CD4-positive, alpha-beta T cell treated with Interleukin-4 for 1 hour (primary cell): Measurements from ENCODE around the gene MEOX1.

ENCODE experiments used
- DNase-seq, 2 donors: peaks; one replicate each; pipeline ENCODE4 v3.0.0-alpha.2; 2020 to 2022

The MEOX1 gene

DNA sequence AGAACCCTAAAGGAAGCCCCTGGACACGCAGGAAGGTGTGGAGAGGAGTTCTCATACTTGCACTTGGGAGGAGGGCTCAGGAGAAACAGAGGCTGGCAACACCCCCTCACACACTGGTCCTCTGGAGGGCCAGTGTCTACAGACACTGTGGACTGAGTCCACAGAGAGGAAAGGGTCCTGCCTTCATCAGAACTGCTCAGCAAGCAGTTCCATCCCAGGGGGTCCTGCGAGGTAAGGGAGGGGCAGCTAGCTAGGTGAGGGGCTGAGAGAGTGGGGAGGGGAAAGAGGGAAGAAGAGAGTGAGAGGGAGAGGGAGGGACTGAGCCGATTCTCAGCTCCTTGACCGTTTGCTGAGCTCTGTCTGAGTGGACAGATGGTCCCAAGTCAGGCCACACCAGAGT lies 17.7 kb upstream of the MEOX1 start:
- DNase-seq, result no peak

DNA sequence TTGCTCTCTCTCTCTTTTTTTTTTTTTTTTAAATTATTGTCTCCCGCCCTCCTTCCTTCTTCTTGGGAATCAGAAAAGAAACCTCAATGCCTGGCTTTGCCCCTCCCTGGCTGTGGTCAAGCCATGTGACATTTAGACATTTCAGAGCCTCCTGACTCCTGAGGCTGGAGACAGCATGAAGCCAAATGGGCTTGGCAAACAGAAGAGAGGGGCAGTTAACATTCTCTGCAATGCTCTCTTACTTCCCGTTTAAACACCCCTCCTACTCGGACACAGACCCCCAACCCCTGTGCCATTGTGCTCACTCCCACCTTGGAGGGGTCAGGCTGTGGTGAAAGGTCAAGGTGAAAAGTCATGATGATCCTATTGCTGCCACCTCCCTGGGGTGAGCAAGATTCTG lies 14.7 kb upstream of the MEOX1 start:
- DNase-seq, result no peak

GRCh38 chr17:43674394-43674793 lies 12.7 kb upstream of the MEOX1 start:
- DNase-seq, result no peak

- DNase-seq, result peak; percentile 61 to 69
These were observed 12.0 kb upstream of the MEOX1 start for GRCh38 chr17:43673516-43674323.

DNA sequence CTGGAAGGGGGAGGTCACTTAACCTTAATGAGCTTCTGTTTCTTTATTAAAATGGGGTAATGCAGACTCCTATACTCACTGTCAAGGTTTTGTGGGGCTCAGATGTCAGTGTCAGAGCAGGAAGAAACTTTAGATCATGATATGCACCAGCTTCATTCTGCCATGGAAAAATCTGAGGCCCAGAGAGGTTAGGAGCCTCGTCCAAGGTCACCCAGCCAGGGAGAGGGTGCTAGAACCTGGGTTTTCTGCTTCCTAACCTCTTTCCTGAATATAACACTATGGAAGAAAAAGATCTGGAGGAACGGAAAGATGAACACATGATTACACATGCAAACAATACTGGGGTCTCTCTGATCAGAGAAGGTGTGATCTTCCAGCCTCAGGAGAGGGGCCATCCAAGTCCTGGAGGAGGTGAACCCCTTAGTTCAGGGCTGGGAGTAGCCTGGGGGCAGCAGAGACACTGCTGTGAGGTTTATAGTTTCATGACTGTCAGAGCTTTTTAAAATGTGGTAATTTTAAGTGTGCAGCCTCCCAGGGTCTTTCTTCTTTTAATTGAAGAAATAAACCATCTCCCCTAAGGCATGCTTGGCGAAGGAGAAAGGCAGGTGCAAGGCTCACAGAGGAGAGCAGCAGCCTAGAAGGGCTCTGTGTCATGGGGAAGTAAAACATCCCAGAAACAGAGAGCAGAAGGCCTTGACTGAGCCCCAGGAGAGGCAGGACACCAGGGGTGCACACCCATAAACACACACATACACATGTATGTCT lies 10.2 kb upstream of the MEOX1 start:
- no peak for DNase-seq

- no peak for DNase-seq
These were observed 9.4 kb upstream of the MEOX1 start for GRCh38 chr17:43671031-43671692.

DNA sequence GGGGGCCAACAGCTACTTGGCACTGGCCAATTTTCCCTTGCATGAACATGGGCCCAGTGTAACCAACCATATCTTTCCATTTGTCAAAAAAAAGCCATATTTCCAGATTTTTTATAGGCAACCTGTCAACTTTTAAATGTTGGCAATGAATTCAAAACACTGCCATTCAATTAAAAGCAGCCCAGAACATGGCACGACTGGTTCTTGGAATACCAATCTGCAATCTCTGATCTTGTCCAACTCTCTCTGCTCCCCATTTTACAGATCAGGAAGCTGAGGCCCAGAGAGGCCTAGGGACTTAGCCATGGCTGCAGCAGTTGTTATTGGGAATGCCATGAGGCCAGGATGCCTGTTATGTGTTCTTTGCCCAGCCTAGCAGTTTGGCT lies 8.9 kb upstream of the MEOX1 start:
- no peak for DNase-seq

GRCh38 chr17:43669971-43670644 lies 8.4 kb upstream of the MEOX1 start:
- DNase-seq, result no peak

GRCh38 chr17:43667947-43668348 lies 6.2 kb upstream of the MEOX1 start:
- no peak for DNase-seq

- no peak for DNase-seq
These were observed 5.8 kb upstream of the MEOX1 start for GRCh38 chr17:43667506-43667905.

DNA sequence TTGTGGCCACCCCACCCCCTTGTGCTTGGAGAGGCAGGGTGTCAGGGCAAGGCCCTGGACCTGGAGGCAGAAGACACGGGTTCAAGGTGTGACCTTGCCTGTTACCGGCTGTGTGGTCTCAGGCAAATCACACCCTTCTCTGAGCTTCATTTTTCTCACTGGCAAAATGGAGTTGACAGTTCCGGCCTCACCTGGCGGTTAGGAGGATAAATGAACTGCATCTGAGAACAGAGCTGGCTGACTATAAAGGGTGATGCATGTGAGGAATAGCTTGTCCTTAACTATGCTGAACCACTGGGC lies 4.2 kb upstream of the MEOX1 start:
- DNase-seq, result no peak

GRCh38 chr17:43665084-43665936 lies 3.6 kb upstream of the MEOX1 start:
- no peak for DNase-seq

- DNase-seq, result no peak
These were observed 2.4 kb upstream of the MEOX1 start for GRCh38 chr17:43664096-43664495.

DNA sequence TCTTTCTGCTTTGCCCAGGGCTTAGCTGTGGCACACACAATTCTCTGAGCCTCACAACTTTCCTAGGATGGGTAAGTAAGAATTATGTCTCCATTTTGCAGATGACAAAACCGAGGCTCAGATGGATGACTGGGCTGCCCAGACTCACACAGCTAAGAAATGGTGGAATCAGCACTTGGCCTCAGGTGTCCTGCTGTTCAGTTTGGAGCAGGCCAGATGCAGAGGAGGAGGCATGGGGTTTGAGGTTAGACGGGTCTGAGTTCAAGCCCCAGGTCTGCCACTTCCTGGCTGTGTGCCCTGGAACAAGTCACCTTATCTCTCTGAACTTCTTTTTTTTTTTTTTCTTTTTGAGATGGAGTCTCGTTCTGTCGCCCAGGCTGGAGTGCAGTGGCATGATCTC lies 1.7 kb upstream of the MEOX1 start:
- no peak for DNase-seq

GRCh38 chr17:43662413-43663141 lies 855 bp upstream of the MEOX1 start:
- DNase-seq, result peak in 1 of 2 donors; percentile 33

DNA sequence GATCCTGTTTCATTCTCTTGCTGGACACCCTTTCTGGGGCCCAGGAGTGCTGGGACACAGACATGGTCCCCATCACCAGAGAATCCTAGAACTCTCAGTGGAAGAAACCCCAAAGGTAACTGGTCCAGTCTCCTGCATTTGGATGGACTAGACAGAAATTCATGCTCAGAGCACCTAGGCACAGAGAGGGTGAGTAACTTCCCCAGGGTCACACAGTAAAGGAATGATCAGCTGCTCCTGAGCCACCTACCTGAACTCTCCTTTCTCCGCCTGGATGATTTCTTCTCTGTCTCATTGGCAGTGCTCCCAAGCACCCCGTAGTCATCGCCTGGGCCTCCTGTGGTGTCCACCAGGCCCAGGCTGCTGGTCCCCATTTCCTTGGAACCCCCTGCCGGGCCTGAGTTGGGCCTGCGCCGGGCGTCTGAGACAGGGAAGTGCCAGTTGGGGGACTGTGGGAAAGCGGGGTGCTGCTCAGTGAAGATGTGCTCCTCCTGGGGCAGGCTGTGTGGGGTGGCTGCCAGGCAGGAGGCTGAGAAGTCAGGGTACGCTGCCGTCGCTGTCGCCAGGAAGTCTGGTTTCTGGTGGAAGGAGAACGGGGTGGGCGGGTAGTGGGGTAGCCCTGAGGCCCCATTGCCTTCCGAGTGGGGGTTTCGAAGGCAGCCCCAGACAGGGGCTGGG lies 767 bp downstream of the MEOX1 start:
- no peak for DNase-seq

DNA sequence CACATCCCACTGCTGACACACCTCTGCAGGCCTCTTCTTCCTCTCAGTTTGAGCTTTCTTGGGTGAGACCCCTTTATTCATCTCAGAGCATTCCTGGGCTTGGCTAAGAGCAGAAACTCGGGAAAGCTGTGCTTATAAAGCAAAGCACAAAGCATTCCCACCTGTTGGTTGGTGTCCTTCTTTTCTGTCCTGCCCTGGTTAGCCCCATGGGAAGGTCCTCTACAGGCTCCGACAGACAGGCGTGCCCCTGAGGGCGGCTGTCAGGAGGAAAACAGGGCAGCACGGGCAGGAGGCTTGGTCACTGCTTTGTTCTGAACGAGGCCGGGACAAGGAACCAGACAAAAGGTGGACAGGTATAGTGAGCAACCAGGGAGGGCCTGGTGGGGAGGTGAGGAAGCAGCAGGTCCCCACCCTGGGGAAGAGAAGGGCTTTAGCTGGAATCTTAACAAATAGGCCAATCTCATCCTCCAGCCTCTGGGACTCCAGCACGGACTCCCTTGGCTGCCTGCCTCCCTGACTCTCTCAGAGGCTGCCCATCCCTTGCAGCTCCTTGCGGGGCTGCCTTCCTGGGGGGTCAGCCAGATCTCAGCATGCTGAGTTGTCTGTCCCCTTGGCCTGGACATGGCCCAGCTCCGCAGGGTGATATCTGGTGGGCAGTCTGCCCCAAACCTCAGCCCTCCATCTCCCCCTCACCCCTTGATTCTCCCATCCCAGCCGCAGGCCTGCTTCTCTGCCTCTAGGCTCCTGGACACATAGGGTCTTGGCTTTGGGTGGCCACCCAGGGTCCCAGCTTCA lies 1.7 kb downstream of the MEOX1 start:
- DNase-seq, result no peak

DNA sequence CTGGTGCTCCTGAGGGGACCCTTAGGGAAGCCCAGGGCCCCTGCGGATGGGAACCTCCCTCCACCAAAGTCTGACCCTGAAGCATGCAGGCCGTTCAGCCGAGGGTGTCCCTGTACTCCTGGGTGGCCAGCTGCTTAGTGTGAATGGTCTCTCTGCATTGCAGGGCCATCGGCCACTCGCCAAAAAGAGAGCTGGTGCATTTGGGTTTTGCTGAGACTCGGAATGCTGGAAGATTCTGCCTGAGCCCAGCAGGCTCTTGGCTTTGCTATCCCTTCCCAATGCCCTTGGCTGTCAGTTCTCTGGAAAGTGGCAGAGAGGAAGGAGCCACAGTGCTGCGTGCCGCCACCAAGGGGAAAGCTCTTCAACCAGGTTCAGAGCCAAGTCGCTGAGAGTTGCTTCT lies 2.8 kb downstream of the MEOX1 start:
- no peak for DNase-seq

- DNase-seq, result peak in 1 of 2 donors; percentile 14
These were observed 5.9 kb downstream of the MEOX1 start for GRCh38 chr17:43655693-43656255.

DNA sequence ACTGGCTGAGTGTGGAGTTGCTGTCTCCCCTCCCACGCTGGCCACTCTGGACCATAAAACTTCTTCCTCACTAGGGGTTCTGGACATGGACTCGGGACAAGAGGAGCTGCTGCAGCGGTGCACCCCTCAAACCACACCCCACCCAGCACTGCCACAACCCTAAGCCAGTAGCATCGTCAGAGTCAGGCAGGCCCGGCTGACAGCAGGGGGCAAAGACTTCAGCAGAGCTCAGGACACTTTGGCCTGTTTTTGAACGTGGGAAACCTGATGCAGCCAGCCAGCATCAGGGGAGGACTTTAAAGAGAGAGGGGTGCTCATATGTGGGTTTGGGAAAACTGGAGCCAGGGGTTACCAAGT lies 9.6 kb downstream of the MEOX1 start:
- DNase-seq, result no peak
